ENCODE results near the gene STAC2. TPM values are rescaled to one million over a fixed set of nuclear protein-coding genes. Genes with fewer than 3 reads are reported as not detected.
A peak's percentile ranks its signal among the peaks of the same experiment; 100 is the strongest.

STAC2 gene
- total and polyA plus RNA-seq, 7 donors: 0.07 to 1.2 (median 0.32) TPM; not detected in 1

- Histone ChIP-seq H3K4me3 (no peak overlapping the region), H3K36me3 (ENCODE audit: insufficient read depth in 1 of 2, low read depth in 1 of 2) (no peaks in the 10 kb centered on the region), H3K27ac (no peak overlapping the region), H3K9me3 (peaks cover 4% of the 10 kb centered on the region), H3K27me3 (ENCODE audit: insufficient read depth in 3 of 3, low read length in 2 of 3) (no peaks in the 10 kb centered on the region), H3K4me1 (peaks cover 9% of the 10 kb centered on the region)
- TF ChIP-seq CTCF (IDR thresholded peaks at IDR 0.05): no peak
- WGBS, 3 donors: 36 to 64% (median 36%) methylated on average over 2 of the region's 2 CpGs
- no peak for DNase-seq
- ATAC-seq: no peak
- intact Hi-C loops (cut with DNase I): loop anchor here in 1 of 2 donors (10.0 kb wide), 1 partner anchor 67 kb away; no protein-coding TSS in a partner anchor
Measured at GRCh38 chr17:39167476-39167875, 58.3 kb downstream of the STAC2 start.

GRCh38 chr17:39166437-39167335, 59.1 kb downstream of the STAC2 start:
- TF ChIP-seq CTCF (IDR thresholded peaks at IDR 0.05): no peak
- no peak overlapping the region for H3K4me3 ChIP-seq

GRCh38 chr17:39165841-39166349, 59.9 kb downstream of the STAC2 start, which contains the start of gene ARL5C:
ARL5C (minus strand) TSS chr17:39166161; CDS start chr17:39165760, 401 bp downstream.
- Histone ChIP-seq H3K27me3 (ENCODE audit: insufficient read depth in 3 of 3, low read length in 2 of 3) (no peaks in the 10 kb centered on the region), H3K4me1 (peaks cover 9% of the 10 kb centered on the region), H3K9me3 (peaks cover 4% of the 10 kb centered on the region), H3K27ac (no peak within 1 kb of the TSS), H3K36me3 (ENCODE audit: insufficient read depth in 1 of 2, low read depth in 1 of 2) (no peaks in the 10 kb centered on the region), H3K4me3 (peak within 1 kb of the TSS; percentile 65)
- ATAC-seq (peak in 2 of 4 donors; percentile 5 to 18), DNase-seq (no peak)
- intact Hi-C loops (cut with DNase I): loop anchor here in 1 of 2 donors (10.0 kb wide), 1 partner anchor 69 kb away; no protein-coding TSS in a partner anchor
- WGBS, 3 donors: 62 to 72% (median 64%) methylated on average over 17 of the region's 17 CpGs
- TF ChIP-seq CTCF (IDR thresholded peaks at IDR 0.05): no peak

More at GRCh38 chr17:39166437-39167335, 59.1 kb downstream of the STAC2 start:
- intact Hi-C loops (cut with DNase I): loop anchor here in 1 of 2 donors (10.0 kb wide), 1 partner anchor 68 kb away; no protein-coding TSS in a partner anchor
- Histone ChIP-seq H3K9me3 (peaks cover 4% of the 10 kb centered on the region), H3K36me3 (ENCODE audit: insufficient read depth in 1 of 2, low read depth in 1 of 2) (no peaks in the 10 kb centered on the region), H3K4me1 (peaks cover 9% of the 10 kb centered on the region), H3K27ac (no peak overlapping the region), H3K27me3 (ENCODE audit: insufficient read depth in 3 of 3, low read length in 2 of 3) (no peaks in the 10 kb centered on the region)
- WGBS, 3 donors: 63 to 69% (median 69%) methylated on average over 7 of the region's 7 CpGs
- no peak for DNase-seq
- ATAC-seq: no peak

- peak overlapping the region; percentile 65 for H3K4me3 ChIP-seq
- ATAC-seq (peak; percentile 12 to 55 (median 20)), DNase-seq (no peak)
- peaks cover 4% of the 10 kb centered on the region for H3K9me3 ChIP-seq
- no peaks in the 10 kb centered on the region for H3K36me3 ChIP-seq (ENCODE audit: insufficient read depth in 1 of 2, low read depth in 1 of 2)
- H3K27me3 ChIP-seq (ENCODE audit: insufficient read depth in 3 of 3, low read length in 2 of 3): no peaks in the 10 kb centered on the region
- WGBS, 3 donors: 13 to 14% (median 14%) methylated on average over 49 to 51 of the region's 51 CpGs
- intact Hi-C loops (cut with DNase I): loop anchor here in 1 of 2 donors (10.0 kb wide), 1 partner anchor 69 kb away; no protein-coding TSS in a partner anchor
- H3K27ac ChIP-seq: no peak overlapping the region
- no peak for TF ChIP-seq CTCF (IDR thresholded peaks at IDR 0.05)
- peaks cover 9% of the 10 kb centered on the region for H3K4me1 ChIP-seq
Measured at GRCh38 chr17:39165178-39165840, 60.4 kb downstream of the STAC2 start.

All from psoas muscle (tissue), 8 donors.